WI38 (cell line): ENCODE measurements around the gene IL4.

Experiments
- H3K4me3 ChIP-seq: 2 replicates; pipeline ENCODE4 v1.5.1; 2011; ENCODE audit warnings: low read depth, mild to moderate bottlenecking, control low read depth, low read length
- TF ChIP-seq, protein P1 (sequence below): IDR thresholded peaks from 2 replicates; pipeline ENCODE4 v1.5.1; 2012; ENCODE audit warnings: low read depth, mild to moderate bottlenecking, control low read depth, low read length

IL4 gene

DNA sequence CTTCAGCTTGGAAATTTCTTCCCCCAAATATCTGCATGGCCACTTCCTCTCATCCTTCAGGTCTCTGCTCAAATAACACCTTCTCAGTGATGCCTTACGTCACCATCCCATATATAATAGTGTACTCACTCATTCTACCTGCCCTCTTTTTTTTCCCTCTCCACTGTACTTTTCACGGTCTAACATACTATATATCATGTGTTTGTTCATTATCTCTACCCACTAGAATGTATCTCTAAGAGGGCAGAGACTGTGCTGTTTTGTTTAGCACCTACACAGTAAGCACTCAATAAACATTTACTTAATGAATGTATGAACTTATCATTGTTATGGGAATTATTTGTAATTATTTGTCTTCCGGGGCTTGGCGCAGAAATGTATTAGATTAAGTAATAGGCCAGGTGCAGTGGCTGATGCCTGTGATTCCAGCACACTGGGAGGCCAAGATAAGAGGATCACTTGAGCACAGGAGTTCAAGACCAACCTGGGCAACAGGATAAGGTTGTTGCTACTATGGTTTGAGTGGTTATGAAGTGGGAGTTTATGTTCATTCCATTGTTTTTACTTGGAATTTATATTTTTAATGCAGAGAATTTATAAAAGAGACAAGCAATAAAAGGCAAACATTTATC is 21.8 kb upstream of the IL4 start:
- TF ChIP-seq, protein P1, sequence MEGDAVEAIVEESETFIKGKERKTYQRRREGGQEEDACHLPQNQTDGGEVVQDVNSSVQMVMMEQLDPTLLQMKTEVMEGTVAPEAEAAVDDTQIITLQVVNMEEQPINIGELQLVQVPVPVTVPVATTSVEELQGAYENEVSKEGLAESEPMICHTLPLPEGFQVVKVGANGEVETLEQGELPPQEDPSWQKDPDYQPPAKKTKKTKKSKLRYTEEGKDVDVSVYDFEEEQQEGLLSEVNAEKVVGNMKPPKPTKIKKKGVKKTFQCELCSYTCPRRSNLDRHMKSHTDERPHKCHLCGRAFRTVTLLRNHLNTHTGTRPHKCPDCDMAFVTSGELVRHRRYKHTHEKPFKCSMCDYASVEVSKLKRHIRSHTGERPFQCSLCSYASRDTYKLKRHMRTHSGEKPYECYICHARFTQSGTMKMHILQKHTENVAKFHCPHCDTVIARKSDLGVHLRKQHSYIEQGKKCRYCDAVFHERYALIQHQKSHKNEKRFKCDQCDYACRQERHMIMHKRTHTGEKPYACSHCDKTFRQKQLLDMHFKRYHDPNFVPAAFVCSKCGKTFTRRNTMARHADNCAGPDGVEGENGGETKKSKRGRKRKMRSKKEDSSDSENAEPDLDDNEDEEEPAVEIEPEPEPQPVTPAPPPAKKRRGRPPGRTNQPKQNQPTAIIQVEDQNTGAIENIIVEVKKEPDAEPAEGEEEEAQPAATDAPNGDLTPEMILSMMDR = no peak
- H3K4me3 ChIP-seq = no peak overlapping the region

DNA sequence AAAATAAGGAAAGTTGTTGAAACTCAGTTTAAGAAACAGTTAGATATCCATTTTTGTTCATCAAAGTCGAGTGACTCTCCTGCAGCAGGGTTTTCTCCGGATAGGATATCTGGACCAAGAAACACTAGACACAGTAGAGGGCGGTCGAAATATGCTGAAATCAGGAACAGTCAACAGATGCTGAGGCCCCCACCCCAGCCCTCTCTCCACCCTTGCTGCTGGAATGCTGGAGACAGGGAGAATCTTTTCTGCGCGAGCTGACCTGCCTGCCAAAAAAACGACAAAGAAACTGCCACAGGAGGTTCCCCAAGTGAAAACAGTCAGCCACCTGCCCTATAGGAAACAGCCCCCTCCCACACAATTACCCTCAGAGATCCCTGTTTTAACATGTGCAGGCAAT is 20.1 kb upstream of the IL4 start:
- H3K4me3 ChIP-seq = no peak overlapping the region
- TF ChIP-seq, protein P1 = no peak

DNA sequence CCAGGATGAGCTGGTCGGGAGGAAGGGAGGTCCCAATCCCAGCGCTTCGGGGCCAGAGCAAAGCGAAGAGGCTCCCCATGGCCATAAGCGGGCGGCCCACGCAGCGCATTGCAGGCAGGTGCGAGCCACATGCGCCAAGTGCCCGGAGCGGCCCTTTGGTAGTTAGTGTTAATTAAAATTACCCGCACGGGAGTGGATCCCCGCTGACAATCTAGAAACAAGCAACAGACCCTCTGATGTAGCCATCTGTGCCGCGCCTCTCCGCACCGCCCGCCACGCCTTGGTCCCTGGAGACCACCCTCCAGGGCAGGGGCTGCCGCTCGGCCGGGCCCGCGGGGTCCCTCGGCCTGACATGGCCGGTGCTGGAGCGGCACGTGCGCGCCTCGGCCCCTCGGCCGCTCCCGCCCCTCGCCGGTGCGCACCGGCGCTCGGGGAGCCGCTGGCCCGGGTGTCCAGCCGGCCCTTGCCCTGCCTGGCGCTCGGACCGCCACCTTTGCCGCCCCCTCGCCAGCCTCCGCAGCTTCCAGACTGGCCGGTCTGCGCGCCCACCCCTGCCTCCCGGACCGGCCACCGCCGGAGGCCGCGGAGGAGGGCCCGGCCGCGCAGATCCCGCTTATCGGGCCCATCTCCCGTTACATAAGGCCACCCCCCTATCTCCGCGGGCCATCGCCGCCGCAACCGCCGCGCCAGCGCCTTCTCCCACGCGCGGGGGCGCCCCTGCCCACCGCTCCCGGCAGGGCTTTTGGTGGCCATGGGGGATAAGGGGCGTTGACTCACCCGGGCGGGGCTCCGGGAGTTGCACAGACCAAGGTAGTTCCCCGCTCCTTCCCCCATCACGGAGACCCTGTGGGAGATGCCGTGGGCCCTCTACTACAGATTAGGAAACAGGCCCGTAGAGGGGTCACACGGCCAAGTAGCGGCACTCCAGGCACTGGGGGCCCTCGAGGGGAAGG is 17.7 kb upstream of the IL4 start:
- TF ChIP-seq, protein P1 = 0 out of 2 replicates have a peak, but pooled peaks have one; percentile 9
- peak overlapping the region; percentile 31 for H3K4me3 ChIP-seq

DNA sequence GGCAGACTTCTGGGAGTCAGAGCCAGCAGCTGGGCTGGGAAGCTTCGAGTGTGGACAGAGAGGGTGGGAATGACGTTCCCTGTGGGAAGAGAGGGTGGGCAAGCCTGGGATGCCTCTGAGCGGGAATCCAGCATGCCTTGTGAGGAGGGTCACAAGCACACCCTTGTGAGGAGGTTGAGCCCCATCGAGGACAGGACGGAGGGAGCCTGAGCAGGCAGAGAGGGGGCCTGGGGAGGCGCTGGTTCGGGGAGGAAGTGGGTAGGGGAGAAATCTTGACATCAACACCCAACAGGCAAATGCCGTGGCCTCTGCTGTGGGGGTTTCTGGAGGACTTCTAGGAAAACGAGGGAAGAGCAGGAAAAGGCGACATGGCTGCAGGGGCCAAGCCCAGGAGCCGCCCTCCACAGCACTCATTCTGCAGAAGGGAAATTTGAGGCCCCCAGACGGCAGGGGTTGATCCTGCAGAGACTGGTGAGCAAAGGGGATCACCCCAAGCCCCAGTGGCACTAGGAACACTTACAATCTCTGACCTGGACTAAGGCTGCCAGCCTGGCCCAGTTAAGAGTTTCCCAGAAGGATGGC is 16.9 kb upstream of the IL4 start:
- peak overlapping the region; percentile 31 for H3K4me3 ChIP-seq
- TF ChIP-seq, protein P1 = no peak

DNA sequence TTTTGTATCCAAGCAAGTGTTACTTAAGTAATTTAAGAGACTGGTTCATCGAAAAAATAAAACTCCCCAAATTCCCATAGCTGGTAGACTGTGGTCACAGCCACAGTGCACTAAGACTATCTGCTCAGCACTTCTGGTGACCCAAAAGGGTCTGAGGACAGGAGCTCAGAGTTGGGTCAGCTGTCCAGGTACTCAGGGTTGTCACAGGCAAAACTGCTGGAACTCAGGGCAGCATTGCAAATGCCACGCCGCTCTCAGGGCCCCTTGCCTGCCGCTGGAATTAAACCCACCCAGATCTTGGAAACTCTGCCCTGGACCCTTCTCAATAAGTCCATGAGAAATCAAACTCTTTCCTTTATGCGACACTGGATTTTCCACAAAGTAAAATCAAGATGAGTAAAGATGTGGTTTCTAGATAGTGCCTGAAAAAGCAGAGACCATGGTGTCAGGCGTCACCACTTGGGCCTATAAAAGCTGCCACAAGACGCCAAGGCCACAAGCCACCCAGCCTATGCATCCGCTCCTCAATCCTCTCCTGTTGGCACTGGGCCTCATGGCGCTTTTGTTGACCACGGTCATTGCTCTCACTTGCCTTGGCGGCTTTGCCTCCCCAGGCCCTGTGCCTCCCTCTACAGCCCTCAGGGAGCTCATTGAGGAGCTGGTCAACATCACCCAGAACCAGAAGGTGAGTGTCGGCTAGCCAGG is 16.0 kb upstream of the IL4 start, which contains the start of gene IL13:
Gene IL13 (plus strand): TSS at position 498 of the 705 bp plus-strand sequence. CDS start 14 bp downstream, at position 512.
- TF ChIP-seq, protein P1 = no peak

DNA sequence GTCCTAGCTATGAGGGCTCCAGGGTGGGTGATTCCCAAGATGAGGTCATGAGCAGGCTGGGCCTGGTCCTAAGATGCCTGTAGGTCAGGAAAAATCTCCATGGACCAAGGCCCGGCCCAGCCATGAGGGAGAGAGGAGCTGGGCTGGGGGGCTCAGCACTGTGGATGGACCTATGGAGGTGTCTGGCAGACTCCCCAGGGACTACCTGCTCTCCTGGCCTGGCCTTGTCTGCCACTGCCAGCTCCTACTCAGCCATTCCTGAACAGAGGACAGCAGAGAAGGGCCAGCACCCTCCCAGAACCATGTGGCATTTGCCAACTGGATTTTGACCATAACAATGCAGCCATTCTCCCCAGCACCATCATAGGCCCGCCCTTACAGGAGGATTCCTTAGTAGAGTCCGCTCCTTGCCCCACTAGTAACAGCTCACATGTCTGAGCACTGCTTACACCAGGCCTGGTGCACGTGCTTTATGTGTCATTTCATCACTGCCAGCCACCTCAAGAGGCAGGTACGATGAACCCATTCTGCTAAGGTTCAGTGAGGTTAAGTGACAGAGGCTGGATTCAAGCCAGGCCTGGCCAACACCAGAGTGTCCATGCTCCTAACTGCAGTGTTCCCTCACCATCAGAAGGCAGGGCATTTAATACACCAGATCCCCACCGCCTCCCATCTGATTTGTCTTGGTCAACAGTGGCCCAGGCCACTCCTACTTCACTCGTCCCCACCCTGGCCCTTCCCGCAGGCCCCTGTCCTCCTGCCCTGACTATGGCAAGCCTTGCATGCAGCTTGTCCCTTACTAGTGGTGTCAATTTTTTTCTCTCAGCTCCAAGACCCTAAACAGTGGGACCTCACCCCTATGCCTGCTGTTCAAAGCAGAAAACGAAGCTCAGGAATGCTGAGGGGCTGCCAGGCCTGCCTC is 15.1 kb upstream of the IL4 start:
- TF ChIP-seq, protein P1 = no peak
- no peak overlapping the region for H3K4me3 ChIP-seq

More for the DNA sequence above, 16.0 kb upstream of the IL4 start, which contains the start of gene IL13:
- no peak within 1 kb of the TSS for H3K4me3 ChIP-seq
